ENCODE data around the gene SEC31B. TPM values are rescaled to one million over a fixed set of nuclear protein-coding genes. Genes with fewer than 3 reads are reported as not detected.
A peak's percentile ranks its signal among the peaks of the same experiment; 100 is the strongest.

The SEC31B gene
- total and polyA plus RNA-seq, 9 of the 15 experiments (the other 6 are each of a cell fraction or from before 2014, with no cell fraction given), result 0.91 to 7.0 (median 2.4) TPM

DNA sequence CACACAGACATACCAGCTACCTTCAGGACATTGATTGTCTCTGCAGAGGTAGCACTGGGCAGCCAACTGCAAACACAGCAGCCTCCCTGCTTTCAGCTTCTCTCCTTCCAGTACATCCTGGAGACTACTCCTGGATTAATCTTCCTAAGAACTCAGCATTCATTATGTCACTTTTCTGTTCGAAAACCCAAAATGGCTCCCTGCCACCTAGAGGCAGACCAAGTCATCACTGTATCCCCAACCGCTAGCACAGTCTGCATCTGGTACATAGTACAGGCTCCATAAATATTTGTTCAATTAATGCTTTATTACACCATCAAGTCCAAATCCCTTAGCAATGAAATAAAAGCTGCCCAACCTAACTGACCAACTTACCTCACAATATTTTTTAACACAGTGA lies 5.0 kb upstream of the SEC31B start:
- in situ Hi-C loops (cut with MboI) (no loop called here), intact Hi-C loops (cut with micrococcal nuclease) (no loop called here)
- WGBS (ENCODE audit: insufficient coverage, low coverage, missing lambda C conversion rate), result 89% methylated on average over 2 of the region's 2 CpGs
- Histone ChIP-seq H3K27ac (ENCODE audit: extremely low read depth, low read depth, low read length) (no peak overlapping the region), H3K9me1 (ENCODE audit: control insufficient read depth, insufficient read depth, low read length) (no peaks in the 10 kb centered on the region), H3K27me3 (ENCODE audit: control insufficient read depth in 2 of 2, insufficient read depth in 2 of 2, low read length in 2 of 2) (no peaks in the 10 kb centered on the region), H3K4me1 (replicated peaks in 1 of 2; ENCODE audit: control insufficient read depth in 2 of 2, insufficient read depth in 2 of 2, low read length in 2 of 2) (peaks cover 2 to 10% of the 10 kb centered on the region in 2 experiments; a peak in 3 of 5 replicates), H3K9me3 (replicated peaks; ENCODE audit: control insufficient read depth, insufficient read depth, low read depth, low read length) (no peaks in the 10 kb centered on the region), H4K20me1 (replicated peaks; ENCODE audit: control insufficient read depth, insufficient read depth, low read length) (no peaks in the 10 kb centered on the region), H3K9ac (ENCODE audit: insufficient read depth in 1 of 2, low read depth in 2 of 2, low read length in 2 of 2) (no peak overlapping the region), H3K79me2 (ENCODE audit: control insufficient read depth, insufficient read depth, low read length) (peaks cover 18% of the 10 kb centered on the region), H3K4me2 (ENCODE audit: insufficient read depth, low read length) (no peak overlapping the region), H2AFZ (ENCODE audit: low read depth, low read length) (no peak overlapping the region), H3K4me3 (no peak overlapping the region), H3K36me3 (ENCODE audit: control insufficient read depth, insufficient read depth, low read length) (peaks cover 53% of the 10 kb centered on the region)
- TF ChIP-seq, protein P1, sequence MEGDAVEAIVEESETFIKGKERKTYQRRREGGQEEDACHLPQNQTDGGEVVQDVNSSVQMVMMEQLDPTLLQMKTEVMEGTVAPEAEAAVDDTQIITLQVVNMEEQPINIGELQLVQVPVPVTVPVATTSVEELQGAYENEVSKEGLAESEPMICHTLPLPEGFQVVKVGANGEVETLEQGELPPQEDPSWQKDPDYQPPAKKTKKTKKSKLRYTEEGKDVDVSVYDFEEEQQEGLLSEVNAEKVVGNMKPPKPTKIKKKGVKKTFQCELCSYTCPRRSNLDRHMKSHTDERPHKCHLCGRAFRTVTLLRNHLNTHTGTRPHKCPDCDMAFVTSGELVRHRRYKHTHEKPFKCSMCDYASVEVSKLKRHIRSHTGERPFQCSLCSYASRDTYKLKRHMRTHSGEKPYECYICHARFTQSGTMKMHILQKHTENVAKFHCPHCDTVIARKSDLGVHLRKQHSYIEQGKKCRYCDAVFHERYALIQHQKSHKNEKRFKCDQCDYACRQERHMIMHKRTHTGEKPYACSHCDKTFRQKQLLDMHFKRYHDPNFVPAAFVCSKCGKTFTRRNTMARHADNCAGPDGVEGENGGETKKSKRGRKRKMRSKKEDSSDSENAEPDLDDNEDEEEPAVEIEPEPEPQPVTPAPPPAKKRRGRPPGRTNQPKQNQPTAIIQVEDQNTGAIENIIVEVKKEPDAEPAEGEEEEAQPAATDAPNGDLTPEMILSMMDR (IDR thresholded peaks at IDR 0.05 in 2 of 3, conservative IDR thresholded peaks at IDR 0.05 in 1 of 3; ENCODE audit: insufficient read depth in 2 of 3, low read depth in 1 of 3, low read length in 3 of 3), result peak in 1 of 3 experiments; percentile 3; a peak in 1 of 6 replicates
- TF ChIP-seq, protein P2, sequence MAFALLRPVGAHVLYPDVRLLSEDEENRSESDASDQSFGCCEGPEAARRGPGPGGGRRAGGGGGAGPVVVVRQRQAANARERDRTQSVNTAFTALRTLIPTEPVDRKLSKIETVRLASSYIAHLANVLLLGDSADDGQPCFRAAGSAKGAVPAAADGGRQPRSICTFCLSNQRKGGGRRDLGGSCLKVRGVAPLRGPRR (CRISPR knock-in tag; IDR thresholded peaks at IDR 0.05), result no peak
- peak in 1 of 3 experiments; percentile 23 for TF ChIP-seq YY1 (IDR thresholded peaks at IDR 0.05; ENCODE audit: borderline replicate concordance in 1 of 3, control insufficient read depth in 1 of 3, extremely low read depth in 1 of 3, insufficient read depth in 3 of 3, insufficient read length in 1 of 3, insufficient replicate concordance in 2 of 3, low read depth in 1 of 3, low read length in 2 of 3)
- TF ChIP-seq BCL6 (CRISPR knock-in tag; IDR thresholded peaks at IDR 0.05), result no peak
- TF ChIP-seq, protein P3, sequence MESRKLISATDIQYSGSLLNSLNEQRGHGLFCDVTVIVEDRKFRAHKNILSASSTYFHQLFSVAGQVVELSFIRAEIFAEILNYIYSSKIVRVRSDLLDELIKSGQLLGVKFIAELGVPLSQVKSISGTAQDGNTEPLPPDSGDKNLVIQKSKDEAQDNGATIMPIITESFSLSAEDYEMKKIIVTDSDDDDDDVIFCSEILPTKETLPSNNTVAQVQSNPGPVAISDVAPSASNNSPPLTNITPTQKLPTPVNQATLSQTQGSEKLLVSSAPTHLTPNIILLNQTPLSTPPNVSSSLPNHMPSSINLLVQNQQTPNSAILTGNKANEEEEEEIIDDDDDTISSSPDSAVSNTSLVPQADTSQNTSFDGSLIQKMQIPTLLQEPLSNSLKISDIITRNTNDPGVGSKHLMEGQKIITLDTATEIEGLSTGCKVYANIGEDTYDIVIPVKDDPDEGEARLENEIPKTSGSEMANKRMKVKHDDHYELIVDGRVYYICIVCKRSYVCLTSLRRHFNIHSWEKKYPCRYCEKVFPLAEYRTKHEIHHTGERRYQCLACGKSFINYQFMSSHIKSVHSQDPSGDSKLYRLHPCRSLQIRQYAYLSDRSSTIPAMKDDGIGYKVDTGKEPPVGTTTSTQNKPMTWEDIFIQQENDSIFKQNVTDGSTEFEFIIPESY (CRISPR knock-in tag; IDR thresholded peaks at IDR 0.05), result peak; percentile 36; the same call in 1 of the 2 replicates
- TF ChIP-seq EP400 (IDR thresholded peaks at IDR 0.05), result no peak
- no peak for TF ChIP-seq RBM25 (IDR thresholded peaks at IDR 0.05; ENCODE audit: low read depth, low read length, severe bottlenecking)
- POLR2A ChIA-PET, result interaction anchor here (1.1 kb wide), 1 partner anchor 217 kb away, joined by 3 read pairs; no protein-coding TSS in a partner anchor
- no peak for DNase-seq (ENCODE audit: extremely low read depth in 1 of 4, low spot score in 3 of 4)
- ATAC-seq, result no peak
- BruUV-seq (replicated peaks), result no TSS peak
- CTCF ChIA-PET (ENCODE audit: low intra/inter-chr PET ratio), result no interaction called here
- no peak for FAIRE-seq
